Activated gamma-delta T cell treated with anti-CD3 and anti-CD28 coated beads, Interleukin-2, amount 50 U/mL, for 16 hours (primary cell): ENCODE data around the gene LEKR1.

Experiments used
- DNase-seq: peaks from one replicate; pipeline ENCODE4 v3.0.0-alpha.2; 2020; ENCODE audit warnings: low read depth

Gene LEKR1

GRCh38 chr3:156983559-156983958 is 157.4 kb downstream of the LEKR1 start:
- DNase-seq = no peak

DNA sequence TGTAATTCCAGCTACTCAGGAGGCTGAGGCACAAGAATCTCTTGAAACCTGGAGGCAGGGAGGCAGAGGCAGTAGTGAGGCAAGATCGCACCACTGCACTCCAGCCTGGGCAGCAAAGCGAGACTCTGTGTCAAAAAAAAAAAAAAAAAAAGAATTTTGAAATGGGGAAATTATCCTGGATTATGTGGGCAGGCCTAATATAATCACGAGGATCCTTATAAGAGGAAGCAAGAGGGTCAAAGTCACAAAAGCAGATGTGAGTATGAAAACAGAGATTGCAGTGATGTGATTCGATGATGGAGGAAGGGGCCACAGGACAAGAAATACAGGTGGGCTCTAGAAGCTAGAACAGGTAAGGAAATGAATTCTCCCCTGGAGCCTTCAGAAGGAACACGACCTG is 159.6 kb downstream of the LEKR1 start:
- no peak for DNase-seq

DNA sequence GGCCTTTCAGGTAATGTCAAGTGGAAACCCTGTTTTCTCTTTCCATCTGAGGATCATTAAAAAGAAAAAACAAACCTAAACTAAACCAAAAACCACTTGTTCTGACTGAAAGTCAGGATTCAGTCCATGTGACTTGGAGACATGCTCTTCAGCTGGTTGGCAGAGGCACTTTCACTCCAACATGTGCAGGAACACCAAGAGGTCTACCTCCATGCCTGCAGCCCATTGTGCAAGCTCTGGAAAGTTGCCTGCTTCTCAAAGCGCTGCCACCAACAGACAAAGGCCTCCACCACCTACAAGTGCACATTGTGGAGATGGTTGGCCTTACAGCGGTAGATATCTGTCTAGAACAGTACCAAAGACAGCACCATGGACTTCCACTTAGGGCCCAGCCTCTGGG is 161.8 kb downstream of the LEKR1 start:
- DNase-seq = no peak

DNA sequence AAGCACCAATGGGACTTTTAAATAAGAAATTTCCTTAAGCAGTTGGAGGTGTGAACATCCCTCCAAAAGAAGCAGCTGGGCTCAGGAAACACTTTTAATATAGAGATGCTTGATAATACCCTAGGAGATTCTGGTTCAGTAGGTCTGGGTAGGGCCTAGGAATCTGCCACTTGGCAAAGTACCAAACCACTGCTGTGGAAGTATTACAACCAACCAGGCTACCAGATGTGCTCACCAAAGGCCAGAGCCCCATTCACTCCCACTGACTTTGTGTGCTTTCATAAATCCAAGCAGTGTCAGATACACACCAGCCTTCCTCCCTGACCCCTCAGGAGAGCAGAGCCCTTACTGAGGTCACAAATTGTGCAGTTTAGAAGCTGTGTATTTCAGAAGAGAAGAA is 171.2 kb downstream of the LEKR1 start:
- no peak for DNase-seq

DNA sequence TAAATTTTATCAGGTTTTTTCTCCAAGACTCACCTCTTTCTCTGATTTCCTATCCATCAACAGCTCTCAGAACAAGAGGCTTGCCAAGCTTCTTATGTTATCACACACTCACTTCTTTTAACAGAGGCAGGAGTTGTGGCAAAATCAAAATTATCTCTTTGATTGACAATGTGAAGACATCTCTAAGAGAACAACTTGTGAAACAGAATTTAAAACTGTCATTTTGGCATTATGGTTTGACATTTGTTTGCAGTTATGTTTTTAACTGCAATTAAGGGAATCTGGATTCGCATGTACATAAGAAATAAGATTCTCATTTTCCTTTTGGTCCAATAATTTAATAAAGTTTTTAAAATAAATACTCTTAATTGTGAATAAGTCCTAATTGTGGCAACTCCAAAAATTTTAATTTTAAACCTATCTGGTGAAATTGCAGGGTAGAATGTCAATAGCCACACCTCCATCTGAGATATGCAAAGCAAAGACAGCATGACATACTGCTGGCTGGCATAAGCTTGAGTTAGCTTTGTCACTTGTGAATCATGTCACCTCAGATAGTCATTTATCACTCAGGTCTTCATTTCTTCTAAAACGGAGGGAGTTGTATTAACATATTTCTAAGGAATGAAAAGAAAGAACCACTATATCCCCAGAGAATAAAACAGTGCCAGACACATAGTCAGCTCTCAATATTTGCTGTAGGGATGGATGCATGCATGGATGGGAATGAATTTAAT is 175.2 kb downstream of the LEKR1 start:
- no peak for DNase-seq

GRCh38 chr3:157021679-157022078 is 195.5 kb downstream of the LEKR1 start:
- DNase-seq = no peak

GRCh38 chr3:157023226-157023625 is 197.1 kb downstream of the LEKR1 start:
- DNase-seq = no peak

- no peak for DNase-seq
Measured at GRCh38 chr3:157026091-157026490, 199.9 kb downstream of the LEKR1 start.

DNA sequence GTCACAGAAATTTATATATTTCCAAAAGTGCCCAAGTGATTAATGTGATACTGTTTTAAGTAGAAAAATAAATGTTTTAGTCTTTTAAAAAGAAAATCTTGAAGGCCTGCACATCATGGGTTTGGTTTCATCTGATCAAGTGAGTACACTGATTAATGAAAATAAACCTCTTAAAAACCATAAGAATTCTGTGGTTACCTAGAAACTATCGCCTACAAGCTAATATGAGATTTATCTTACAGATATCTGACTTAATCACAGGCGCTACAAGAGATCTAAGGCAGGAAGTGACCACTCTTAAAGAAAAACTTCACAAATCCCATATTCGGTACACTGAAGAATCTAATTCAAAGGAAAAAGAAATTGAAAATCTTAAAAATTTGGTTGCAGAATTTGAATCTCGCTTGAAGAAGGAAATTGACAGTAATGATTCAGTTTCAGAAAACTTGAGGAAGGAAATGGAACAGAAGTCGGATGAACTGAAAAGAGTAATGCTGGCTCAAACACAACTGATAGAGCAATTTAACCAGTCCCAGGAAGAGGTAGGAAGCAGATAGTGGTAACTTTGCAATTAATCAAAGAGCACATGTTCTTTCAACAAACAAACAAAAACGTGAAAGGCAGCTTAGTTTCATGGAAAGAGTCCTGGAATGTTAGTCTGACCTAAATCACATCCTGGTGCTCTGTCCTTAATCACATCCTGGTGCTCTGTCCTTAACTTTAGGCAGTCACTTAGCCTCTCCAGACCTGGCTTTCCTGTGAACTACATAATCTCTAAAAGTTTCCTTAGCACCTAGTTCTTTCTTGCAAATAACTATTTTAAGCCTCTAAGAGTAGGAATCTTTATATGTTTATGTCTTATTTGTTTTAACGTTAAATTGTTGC is 201.9 kb downstream of the LEKR1 start:
- DNase-seq = no peak

- DNase-seq = no peak
Measured at GRCh38 chr3:157029365-157029790, 203.2 kb downstream of the LEKR1 start.

DNA sequence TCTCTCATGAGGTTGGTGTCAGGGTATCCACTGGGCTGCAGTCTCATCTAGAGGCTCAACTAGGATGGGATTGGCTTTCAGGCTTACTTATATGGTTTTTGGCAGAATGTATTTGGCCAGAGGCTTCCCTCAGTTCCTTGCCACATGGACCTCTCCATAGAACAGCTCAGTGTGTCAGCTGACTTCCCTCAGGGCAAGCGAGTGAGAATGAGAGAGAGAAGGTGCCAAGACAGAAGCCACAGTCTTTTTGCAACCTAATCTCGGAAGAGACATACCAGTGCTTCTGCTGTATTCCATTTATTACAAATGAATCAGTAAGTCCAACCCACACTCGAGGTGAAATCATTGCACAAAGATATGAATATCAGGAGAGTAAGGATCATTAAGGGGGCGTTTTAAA is 204.6 kb downstream of the LEKR1 start:
- DNase-seq = no peak

GRCh38 chr3:157033001-157033400 is 206.8 kb downstream of the LEKR1 start:
- DNase-seq = no peak

DNA sequence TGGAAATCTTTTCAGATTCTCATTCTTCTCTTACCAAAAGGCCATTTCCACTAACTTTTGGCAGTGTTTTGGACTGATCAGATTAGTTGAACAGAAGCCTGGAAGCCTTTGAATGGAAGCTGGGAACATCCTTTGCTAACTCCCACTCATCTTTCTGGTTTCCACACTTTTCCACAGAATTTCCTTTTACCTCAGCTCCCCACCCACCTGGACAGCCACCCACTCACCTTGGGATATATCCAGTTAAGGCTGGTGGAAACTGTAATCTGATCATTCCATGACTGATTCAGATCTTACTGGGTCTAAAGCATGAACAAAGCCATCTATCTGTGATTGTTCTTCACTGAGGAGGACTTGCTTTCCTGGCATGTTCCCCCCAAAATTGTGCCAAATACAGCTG is 214.3 kb downstream of the LEKR1 start:
- no peak for DNase-seq

DNA sequence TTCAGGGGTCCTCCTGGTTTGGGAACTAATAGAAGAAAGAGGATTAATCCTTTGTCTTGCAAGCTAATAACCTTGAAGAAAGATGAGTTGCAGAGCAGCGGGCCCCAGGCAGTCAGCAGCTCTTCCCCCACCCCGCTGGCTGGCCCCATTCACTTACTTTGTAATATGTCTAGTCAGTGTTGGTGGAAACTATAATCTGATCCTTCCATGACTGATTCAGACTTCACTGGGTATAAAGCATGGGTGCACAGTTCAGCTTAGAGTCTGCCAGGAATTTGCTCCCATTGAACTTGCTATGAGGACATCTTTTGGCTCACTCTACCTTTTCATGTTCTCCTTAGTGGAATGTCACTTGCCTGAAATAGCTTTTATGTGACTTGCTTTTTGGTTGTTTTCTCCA is 216.1 kb downstream of the LEKR1 start:
- no peak for DNase-seq

DNA sequence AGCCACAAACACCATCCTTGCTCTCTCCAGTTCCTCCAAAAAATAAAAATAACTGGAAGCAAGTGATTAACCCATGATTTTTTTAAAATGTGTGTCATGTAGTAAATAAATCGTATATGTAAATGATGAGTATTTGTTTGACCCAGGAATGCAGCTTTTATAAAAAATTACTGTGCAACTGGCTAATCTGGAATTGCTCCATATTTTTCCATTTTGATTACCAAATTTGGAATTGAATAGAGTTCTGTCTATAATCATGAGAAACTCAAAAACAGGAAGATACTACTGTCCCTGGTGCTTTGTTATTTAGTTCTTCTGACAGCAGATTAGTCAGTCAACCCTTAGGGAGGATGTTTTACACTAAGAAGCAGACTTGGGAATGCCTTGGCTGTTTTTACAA is 217.6 kb downstream of the LEKR1 start:
- no peak for DNase-seq

GRCh38 chr3:157045238-157045850 is 219.2 kb downstream of the LEKR1 start:
- DNase-seq = no peak

DNA sequence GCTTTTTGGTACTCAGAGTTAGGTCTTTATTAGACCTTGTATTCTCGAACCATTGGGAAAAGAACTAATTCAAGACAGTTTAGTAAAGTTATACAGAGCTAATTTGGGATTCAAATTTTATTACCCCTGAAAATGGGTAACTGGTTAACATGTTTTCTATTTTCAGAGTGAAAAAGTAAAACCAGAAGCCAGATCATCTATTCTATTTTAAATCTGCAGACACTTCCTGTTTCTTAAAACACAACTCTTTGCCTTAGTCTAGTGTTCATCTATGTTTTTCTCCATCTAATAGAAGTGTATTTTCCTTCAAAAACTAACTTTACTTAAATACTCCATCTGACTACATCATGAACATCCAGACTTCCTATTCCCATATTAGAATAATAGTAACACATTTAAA is 220.4 kb downstream of the LEKR1 start:
- no peak for DNase-seq

GRCh38 chr3:157051055-157051454 is 224.9 kb downstream of the LEKR1 start:
- DNase-seq = no peak

- DNase-seq = no peak
Measured at GRCh38 chr3:157051591-157051990, 225.4 kb downstream of the LEKR1 start.

DNA sequence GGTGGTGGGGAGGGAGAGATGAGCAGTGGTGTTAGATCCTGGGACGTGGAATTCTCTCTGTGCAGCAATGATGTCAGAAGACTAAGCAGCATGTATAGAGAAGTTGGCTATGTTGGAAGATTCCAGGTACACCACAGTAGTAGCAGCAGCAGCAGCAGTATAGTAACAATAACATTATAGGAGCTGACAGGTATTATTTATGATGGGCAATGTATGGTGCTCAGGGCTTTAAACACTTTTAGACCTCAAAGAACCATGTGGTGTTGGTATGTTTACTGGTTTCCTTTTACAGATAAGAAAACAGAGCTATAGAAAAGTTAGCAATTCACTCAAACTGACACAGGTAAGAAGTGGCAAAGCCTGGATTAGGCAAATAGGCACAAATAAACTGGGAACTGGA is 229.9 kb downstream of the LEKR1 start:
- no peak for DNase-seq

- no peak for DNase-seq
Measured at GRCh38 chr3:157058392-157059071, 232.4 kb downstream of the LEKR1 start.

GRCh38 chr3:157059181-157059580 is 233.0 kb downstream of the LEKR1 start:
- DNase-seq = no peak
